HepG2 (cell line): ENCODE results near the gene ANKLE1. TPM values are rescaled to one million over a fixed set of nuclear protein-coding genes. Genes with fewer than 3 reads are reported as not detected.

Experiments used
- ATF7 ChIP-seq, 2 experiments: fragments of 450-650 bp in 1 of 2; sonication (generic) in 1 of 2; formaldehyde crosslinking in 1 of 2; IDR thresholded peaks; 2 replicates each; pipeline versions ENCODE4 v1.4.0 to v1.6.1; 2016 to 2020; ENCODE audit warnings: antibody characterized with exemption in 1 of 2, mild to moderate bottlenecking in 1 of 2, missing genetic modification reagents in 1 of 2
- KDM4B ChIP-seq: sonication (generic); formaldehyde crosslinking; IDR thresholded peaks from 2 replicates; pipeline ENCODE4 v1.4.0; 2020; ENCODE audit warnings: missing genetic modification reagents
- MTF1 ChIP-seq: sonication (generic); formaldehyde crosslinking; IDR thresholded peaks from 2 replicates; pipeline ENCODE4 v1.5.0; 2020; ENCODE audit warnings: missing genetic modification reagents
- NCOA2 ChIP-seq: sonication (generic); formaldehyde crosslinking; IDR thresholded peaks from 2 replicates; pipeline ENCODE4 v1.8.0; 2022; ENCODE audit warnings: inconsistent platforms
- REL ChIP-seq: sonication (generic); formaldehyde crosslinking; conservative IDR thresholded peaks from 2 replicates; pipeline ENCODE4 v1.8.0; 2022; ENCODE audit warnings: mild to moderate bottlenecking, missing genetic modification reagents, moderate library complexity
- RELA ChIP-seq: sonication (generic); formaldehyde crosslinking; IDR thresholded peaks from 2 replicates; pipeline ENCODE4 v1.4.0; 2020; ENCODE audit warnings: missing genetic modification reagents
- THAP11 ChIP-seq: IDR thresholded peaks from 2 replicates; pipeline ENCODE4 v1.6.1; 2016; ENCODE audit warnings: missing biosample characterization, missing genetic modification reagents
- TSC22D2 ChIP-seq: sonication (generic); formaldehyde crosslinking; IDR thresholded peaks from 2 replicates; pipeline ENCODE4 v1.5.1; 2020; ENCODE audit warnings: missing genetic modification reagents, mild to moderate bottlenecking, borderline replicate concordance
- YY1 ChIP-seq: IDR thresholded peaks from 2 replicates; pipeline ENCODE4 v1.6.1; 2011; ENCODE audit warnings: low read length, low read depth, moderate library complexity, mild to moderate bottlenecking; ENCODE audit not compliant: insufficient read depth, insufficient replicate concordance
- ZFP36L1 ChIP-seq: sonication (generic); formaldehyde crosslinking; IDR thresholded peaks from 2 replicates; pipeline ENCODE4 v1.8.0; 2022; ENCODE audit warnings: mild to moderate bottlenecking, missing genetic modification reagents, moderate library complexity
- ZNF275 ChIP-seq: sonication (generic); formaldehyde crosslinking; IDR thresholded peaks from 2 replicates; pipeline ENCODE4 v1.8.0; 2022; ENCODE audit warnings: missing genetic modification reagents, mild to moderate bottlenecking, inconsistent platforms, borderline replicate concordance
- ZNF317 ChIP-seq: sonication (generic); formaldehyde crosslinking; IDR thresholded peaks from 2 replicates; pipeline ENCODE4 v1.5.0; 2020; ENCODE audit warnings: mild to moderate bottlenecking, missing genetic modification reagents
- ZNF549 ChIP-seq: sonication (generic); formaldehyde crosslinking; IDR thresholded peaks from 2 replicates; pipeline ENCODE4 v1.5.0; 2020; ENCODE audit warnings: missing genetic modification reagents
- ZNF598 ChIP-seq: sonication (generic); formaldehyde crosslinking; IDR thresholded peaks from 2 replicates; pipeline ENCODE4 v1.5.1; 2020; ENCODE audit warnings: mild to moderate bottlenecking, missing genetic modification reagents, borderline replicate concordance
- ZNF670 ChIP-seq: sonication (generic); formaldehyde crosslinking; IDR thresholded peaks from 2 replicates; pipeline ENCODE4 v1.8.0; 2022; ENCODE audit warnings: mild to moderate bottlenecking, missing genetic modification reagents, borderline replicate concordance
- polyA plus RNA-seq, 8 experiments: library from polyadenylated mRNA; depleted of rRNA in 3 of 8; stranded (reverse) in 7 of 8; unstranded in 1 of 8; fragments of >200 nt; fragmentation: Illumina TruSeq in 4 of 8; extraction: Trizol in 4 of 8; gene quantifications; 2 replicates each; pipeline versions ENCODE4 v1.2.1 to v1.2.3, GENCODE V29; 2011 to 2016; ENCODE audit warnings: low read depth in 4 of 8, missing spikeins in 1 of 8, mixed read lengths in 1 of 8; ENCODE audit not compliant: insufficient read depth in 1 of 8
- total RNA-seq, 5 experiments: library from RNA; depleted of rRNA; stranded (reverse); fragments of >200 nt; fragmentation: Illumina TruSeq; extraction: Trizol; gene quantifications; 2 replicates each; pipeline ENCODE4 v1.2.3, GENCODE V29; 2016; ENCODE audit warnings: low read depth in 1 of 5
- TF ChIP-seq, protein P1 (sequence below): sonication (generic); formaldehyde crosslinking; conservative IDR thresholded peaks from 2 replicates; pipeline ENCODE4 v1.8.1; 2023; ENCODE audit warnings: missing genetic modification reagents
- TF ChIP-seq, protein P2 (sequence below): fragments of 450-650 bp; IDR thresholded peaks from 2 replicates; pipeline ENCODE4 v1.6.1; 2017; ENCODE audit warnings: mild to moderate bottlenecking
- TF ChIP-seq, protein P3 (sequence below): sonication (generic); formaldehyde crosslinking; IDR thresholded peaks from 2 replicates; pipeline ENCODE4 v1.4.0; 2020; ENCODE audit warnings: missing genetic modification reagents, borderline replicate concordance
- TF ChIP-seq, protein P4 (sequence below): IDR thresholded peaks from 2 replicates; pipeline ENCODE4 v1.6.1; 2016; ENCODE audit warnings: control low read depth

Gene ANKLE1
- total and polyA plus RNA-seq, 2 of the 13 experiments (the other 11 are each of a cell fraction or from before 2014, with no cell fraction given): 0.69 to 1.5 TPM

DNA sequence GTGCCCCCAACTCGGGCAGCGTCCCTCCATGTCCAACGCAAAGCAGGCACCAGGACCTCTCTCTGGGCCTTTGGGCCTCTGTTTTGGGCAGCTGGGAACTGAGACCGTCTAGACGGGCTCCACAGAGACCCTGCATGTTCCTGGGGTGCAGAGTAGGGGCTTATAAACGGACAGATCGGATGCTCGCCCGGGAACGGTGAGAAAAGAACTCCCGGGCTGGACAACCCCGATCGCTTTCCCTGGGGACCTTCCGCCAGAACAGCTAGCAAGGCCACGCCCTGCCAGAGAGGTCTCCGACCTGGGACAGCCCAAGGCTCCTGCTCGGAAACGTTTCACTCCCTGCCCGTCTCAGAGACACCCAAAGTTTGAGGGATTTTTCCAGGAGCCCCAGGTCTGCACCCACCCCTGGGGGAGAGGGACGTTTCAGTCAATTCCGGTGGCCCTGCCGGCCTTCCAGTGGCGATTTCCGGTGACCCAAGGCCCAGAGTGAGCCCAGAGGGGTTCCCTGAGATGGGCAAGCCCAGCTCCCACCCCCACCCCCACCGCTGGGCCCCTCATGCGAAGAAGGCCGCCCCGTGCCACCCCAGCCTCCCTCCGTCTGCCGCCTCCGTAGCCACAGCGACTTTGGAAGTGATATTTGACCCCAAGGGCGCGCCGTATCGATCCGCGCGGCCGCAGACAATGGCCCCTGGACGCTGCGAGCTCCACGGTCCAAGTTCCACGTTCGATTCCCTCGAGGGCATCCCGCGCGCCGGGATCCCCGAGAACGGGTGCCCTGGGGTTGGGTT is 37.7 kb upstream of the ANKLE1 start (continued):
- TF ChIP-seq, protein P1, sequence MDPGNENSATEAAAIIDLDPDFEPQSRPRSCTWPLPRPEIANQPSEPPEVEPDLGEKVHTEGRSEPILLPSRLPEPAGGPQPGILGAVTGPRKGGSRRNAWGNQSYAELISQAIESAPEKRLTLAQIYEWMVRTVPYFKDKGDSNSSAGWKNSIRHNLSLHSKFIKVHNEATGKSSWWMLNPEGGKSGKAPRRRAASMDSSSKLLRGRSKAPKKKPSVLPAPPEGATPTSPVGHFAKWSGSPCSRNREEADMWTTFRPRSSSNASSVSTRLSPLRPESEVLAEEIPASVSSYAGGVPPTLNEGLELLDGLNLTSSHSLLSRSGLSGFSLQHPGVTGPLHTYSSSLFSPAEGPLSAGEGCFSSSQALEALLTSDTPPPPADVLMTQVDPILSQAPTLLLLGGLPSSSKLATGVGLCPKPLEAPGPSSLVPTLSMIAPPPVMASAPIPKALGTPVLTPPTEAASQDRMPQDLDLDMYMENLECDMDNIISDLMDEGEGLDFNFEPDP (CRISPR knock-in tag): no peak
- TF ChIP-seq, protein P2, sequence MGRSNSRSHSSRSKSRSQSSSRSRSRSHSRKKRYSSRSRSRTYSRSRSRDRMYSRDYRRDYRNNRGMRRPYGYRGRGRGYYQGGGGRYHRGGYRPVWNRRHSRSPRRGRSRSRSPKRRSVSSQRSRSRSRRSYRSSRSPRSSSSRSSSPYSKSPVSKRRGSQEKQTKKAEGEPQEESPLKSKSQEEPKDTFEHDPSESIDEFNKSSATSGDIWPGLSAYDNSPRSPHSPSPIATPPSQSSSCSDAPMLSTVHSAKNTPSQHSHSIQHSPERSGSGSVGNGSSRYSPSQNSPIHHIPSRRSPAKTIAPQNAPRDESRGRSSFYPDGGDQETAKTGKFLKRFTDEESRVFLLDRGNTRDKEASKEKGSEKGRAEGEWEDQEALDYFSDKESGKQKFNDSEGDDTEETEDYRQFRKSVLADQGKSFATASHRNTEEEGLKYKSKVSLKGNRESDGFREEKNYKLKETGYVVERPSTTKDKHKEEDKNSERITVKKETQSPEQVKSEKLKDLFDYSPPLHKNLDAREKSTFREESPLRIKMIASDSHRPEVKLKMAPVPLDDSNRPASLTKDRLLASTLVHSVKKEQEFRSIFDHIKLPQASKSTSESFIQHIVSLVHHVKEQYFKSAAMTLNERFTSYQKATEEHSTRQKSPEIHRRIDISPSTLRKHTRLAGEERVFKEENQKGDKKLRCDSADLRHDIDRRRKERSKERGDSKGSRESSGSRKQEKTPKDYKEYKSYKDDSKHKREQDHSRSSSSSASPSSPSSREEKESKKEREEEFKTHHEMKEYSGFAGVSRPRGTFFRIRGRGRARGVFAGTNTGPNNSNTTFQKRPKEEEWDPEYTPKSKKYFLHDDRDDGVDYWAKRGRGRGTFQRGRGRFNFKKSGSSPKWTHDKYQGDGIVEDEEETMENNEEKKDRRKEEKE: no peak
- TF ChIP-seq ZNF670 (peak; percentile 9; the same call in 1 of the 2 replicates), NCOA2 (CRISPR knock-in tag) (peak; percentile 57), REL (no peak), KDM4B (CRISPR knock-in tag) (0 out of 2 replicates have a peak, but pooled peaks have one; percentile 58), ATF7 (IDR thresholded peaks at IDR 0.05) (no peak), ATF7 (CRISPR knock-in tag; IDR thresholded peaks at IDR 0.05) (no peak), TSC22D2 (CRISPR knock-in tag) (no peak), ZNF549 (CRISPR knock-in tag) (no peak), YY1 (peak; percentile 82), ZNF598 (peak; percentile 30; the same call in 1 of the 2 replicates), RELA (CRISPR knock-in tag) (no peak), ZNF275 (CRISPR knock-in tag) (0 out of 2 replicates have a peak, but pooled peaks have one; percentile 72), ZNF317 (CRISPR knock-in tag) (no peak), MTF1 (CRISPR knock-in tag) (no peak), ZFP36L1 (no peak), THAP11 (CRISPR knock-in tag) (peak; percentile 41)
- TF ChIP-seq, protein P3, sequence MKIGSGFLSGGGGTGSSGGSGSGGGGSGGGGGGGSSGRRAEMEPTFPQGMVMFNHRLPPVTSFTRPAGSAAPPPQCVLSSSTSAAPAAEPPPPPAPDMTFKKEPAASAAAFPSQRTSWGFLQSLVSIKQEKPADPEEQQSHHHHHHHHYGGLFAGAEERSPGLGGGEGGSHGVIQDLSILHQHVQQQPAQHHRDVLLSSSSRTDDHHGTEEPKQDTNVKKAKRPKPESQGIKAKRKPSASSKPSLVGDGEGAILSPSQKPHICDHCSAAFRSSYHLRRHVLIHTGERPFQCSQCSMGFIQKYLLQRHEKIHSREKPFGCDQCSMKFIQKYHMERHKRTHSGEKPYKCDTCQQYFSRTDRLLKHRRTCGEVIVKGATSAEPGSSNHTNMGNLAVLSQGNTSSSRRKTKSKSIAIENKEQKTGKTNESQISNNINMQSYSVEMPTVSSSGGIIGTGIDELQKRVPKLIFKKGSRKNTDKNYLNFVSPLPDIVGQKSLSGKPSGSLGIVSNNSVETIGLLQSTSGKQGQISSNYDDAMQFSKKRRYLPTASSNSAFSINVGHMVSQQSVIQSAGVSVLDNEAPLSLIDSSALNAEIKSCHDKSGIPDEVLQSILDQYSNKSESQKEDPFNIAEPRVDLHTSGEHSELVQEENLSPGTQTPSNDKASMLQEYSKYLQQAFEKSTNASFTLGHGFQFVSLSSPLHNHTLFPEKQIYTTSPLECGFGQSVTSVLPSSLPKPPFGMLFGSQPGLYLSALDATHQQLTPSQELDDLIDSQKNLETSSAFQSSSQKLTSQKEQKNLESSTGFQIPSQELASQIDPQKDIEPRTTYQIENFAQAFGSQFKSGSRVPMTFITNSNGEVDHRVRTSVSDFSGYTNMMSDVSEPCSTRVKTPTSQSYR (CRISPR knock-in tag): peak; percentile 76
- TF ChIP-seq, protein P4, sequence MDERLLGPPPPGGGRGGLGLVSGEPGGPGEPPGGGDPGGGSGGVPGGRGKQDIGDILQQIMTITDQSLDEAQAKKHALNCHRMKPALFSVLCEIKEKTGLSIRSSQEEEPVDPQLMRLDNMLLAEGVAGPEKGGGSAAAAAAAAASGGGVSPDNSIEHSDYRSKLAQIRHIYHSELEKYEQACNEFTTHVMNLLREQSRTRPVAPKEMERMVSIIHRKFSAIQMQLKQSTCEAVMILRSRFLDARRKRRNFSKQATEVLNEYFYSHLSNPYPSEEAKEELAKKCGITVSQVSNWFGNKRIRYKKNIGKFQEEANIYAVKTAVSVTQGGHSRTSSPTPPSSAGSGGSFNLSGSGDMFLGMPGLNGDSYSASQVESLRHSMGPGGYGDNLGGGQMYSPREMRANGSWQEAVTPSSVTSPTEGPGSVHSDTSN (CRISPR knock-in tag): no peak
